Thymus (tissue), 11 donors: ENCODE results near the gene PHLDA1. TPM values are rescaled to one million over a fixed set of nuclear protein-coding genes. Genes with fewer than 3 reads are reported as not detected.

Experiments used
- DNase-seq, 9 donors: peaks; one replicate each; pipeline ENCODE4 v3.0.0-alpha.2; 2013; ENCODE audit warnings: low spot score in 9 of 9, low read depth in 6 of 9, missing footprints in 1 of 9
- H3K27ac ChIP-seq, 2 donors: one replicate each; pipeline ENCODE4 v1.5.1; 2013; ENCODE audit warnings: control low read depth in 1 of 2, low read depth in 1 of 2, low read length in 1 of 2, mild to moderate bottlenecking in 1 of 2, moderate library complexity in 1 of 2
- H3K27me3 ChIP-seq, 2 donors: one replicate each; pipeline ENCODE4 v1.5.1; 2013; ENCODE audit warnings: low read length in 1 of 2; ENCODE audit not compliant: control insufficient read depth in 2 of 2, insufficient read depth in 1 of 2
- H3K36me3 ChIP-seq, 2 donors: one replicate each; pipeline ENCODE4 v1.5.1; 2013; ENCODE audit warnings: low read length in 1 of 2, mild to moderate bottlenecking in 1 of 2, moderate library complexity in 1 of 2; ENCODE audit not compliant: control insufficient read depth in 2 of 2, insufficient read depth in 2 of 2
- H3K4me1 ChIP-seq, 2 donors: one replicate each; pipeline ENCODE4 v1.5.1; 2013; ENCODE audit warnings: low read length in 2 of 2; ENCODE audit not compliant: control insufficient read depth in 2 of 2, insufficient read depth in 2 of 2
- H3K4me3 ChIP-seq, 2 donors: one replicate each; pipeline ENCODE4 v1.5.1; 2013; ENCODE audit warnings: low read length in 2 of 2, control low read depth in 1 of 2, mild to moderate bottlenecking in 1 of 2
- H3K9me3 ChIP-seq, 2 donors: one replicate each; pipeline ENCODE4 v1.5.1; 2013; ENCODE audit warnings: low read length in 1 of 2, mild to moderate bottlenecking in 1 of 2; ENCODE audit not compliant: control insufficient read depth in 2 of 2, insufficient read depth in 1 of 2
- WGBS: extraction: QIAGEN DNeasy Blood & Tissue Kit; methylation state at CpG from one replicate; pipeline ENCODE4 v1.1.7; 2013; 5-methylcytosine and 5-hydroxymethylcytosine counted together
- polyA plus RNA-seq: library from polyadenylated mRNA; stranded (reverse); fragments of 200-250 nt; gene quantifications from one replicate; pipeline ENCODE4 v1.2.3, GENCODE V29; 2013
- total RNA-seq: library from RNA; stranded (reverse); fragments of 120-200 nt; gene quantifications from one replicate; pipeline ENCODE4 v1.2.4, GENCODE V29; 2013
- donor health status: healthy.

Gene PHLDA1
- total and polyA plus RNA-seq, 2 donors: 7.1 to 8.3 TPM

DNA sequence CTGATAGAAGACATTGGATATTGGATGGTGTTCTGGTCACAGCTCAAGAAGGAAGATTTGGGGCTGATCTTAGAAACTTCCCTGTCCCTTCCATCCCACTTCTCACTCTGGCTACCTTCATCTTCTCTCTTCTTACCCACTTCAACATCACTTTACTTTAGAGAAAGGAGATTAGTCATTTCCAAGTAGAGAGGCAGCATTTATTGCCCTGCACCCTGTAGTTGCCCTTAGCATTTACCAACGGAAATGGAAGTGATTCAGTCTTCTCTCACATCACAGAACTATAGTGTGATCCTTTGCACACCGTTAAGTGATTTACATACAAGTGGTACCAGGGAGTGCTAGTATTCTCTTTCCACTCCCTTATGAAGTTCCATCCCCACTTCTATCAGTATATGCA, 52.4 kb downstream of the PHLDA1 start:
- no peaks in the 10 kb centered on the region for H3K27me3 ChIP-seq
- H3K9me3 ChIP-seq: no peaks in the 10 kb centered on the region
- DNase-seq: no peak
- no peak overlapping the region for H3K27ac ChIP-seq
- 92% methylated on average over 2 of the region's 2 CpGs for WGBS
- H3K4me1 ChIP-seq: peaks cover 0 to 7% of the 10 kb centered on the region in 2 donors
- no peak overlapping the region for H3K4me3 ChIP-seq
- H3K36me3 ChIP-seq: no peaks in the 10 kb centered on the region

DNA sequence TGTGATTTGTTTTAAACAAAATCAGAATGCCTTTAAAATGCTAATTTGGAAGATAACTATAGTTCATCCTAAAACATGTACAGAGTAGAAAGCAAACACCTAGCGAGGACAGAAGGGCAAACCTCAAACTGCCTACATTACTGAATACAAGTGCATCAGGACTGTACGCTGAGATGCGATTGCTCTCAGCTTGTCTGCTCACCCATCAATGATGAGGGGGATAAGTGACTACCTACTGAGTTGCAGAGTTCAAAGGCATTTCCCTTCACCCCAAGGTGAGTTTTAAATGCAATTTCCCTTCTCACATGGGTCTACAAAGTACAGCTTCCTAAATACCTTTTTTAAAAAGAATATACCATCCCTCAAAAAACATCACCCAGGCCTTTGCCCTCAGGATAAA, 52.9 kb downstream of the PHLDA1 start:
- H3K36me3 ChIP-seq: no peaks in the 10 kb centered on the region
- no peaks in the 10 kb centered on the region for H3K27me3 ChIP-seq
- H3K27ac ChIP-seq: peak overlapping the region in 1 of 2 donors; percentile 48
- no peak overlapping the region for H3K4me3 ChIP-seq
- no peaks in the 10 kb centered on the region for H3K9me3 ChIP-seq
- DNase-seq: no peak
- H3K4me1 ChIP-seq: peaks cover 0 to 7% of the 10 kb centered on the region in 2 donors
- 89% methylated on average over 3 of the region's 3 CpGs for WGBS

DNA sequence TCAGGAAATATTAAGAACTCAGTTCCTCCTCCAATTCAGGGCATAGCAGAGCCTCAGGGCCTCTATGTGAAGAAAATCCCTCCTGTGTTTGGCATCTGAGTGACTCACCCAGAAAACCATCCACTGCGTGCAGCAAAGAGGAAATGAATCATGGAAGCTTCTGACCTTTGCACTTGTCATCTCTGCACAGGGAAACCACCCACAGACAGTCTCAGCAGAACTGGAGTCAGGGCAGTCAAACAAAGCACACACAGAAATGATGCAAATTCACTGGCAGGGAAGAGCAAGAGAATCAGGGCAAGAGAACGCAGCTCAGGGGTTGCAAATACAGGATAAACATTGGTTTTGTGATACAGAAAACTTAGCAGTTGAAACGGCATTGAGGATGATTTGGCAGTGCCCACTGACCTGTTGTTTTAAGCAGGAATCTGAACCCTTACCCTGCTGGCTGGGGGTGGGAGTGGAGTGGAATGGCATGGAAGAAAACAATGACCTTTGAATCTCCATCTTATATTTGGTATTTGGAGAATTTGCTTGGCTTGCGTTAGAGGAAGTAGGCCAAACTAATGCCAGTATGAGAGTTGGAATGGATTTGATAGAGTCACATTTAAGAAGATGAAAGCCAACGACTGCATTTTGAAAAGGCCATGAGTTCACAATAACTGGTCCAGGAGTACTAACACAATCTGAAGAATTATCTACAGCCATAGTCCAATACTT, 53.5 kb downstream of the PHLDA1 start:
- Histone ChIP-seq H3K9me3 (no peaks in the 10 kb centered on the region), H3K27me3 (no peaks in the 10 kb centered on the region), H3K4me3 (no peak overlapping the region), H3K27ac (peak overlapping the region; percentile 26 to 48), H3K36me3 (no peaks in the 10 kb centered on the region), H3K4me1 (peaks cover 0 to 7% of the 10 kb centered on the region in 2 donors)
- peak in 8 of 9 donors; percentile 23 to 77 (median 43) for DNase-seq
- 77% methylated on average over 5 of the region's 5 CpGs for WGBS

DNA sequence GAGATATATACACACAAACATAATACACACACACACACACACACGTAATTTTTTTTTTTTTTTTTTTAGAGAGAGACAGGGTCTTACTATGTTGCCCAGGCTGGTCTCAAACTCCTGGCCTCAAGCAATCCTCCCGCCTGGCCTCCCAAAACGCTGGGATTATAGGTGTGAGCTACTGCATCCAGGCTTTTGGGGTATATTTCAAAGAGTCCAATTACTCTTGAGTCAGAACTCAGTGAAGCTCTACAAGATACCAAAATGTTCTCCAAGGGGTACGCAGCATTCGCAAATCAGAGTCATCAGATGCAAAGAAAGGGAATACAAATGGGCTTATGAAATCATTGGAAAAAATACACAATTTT, 54.0 kb downstream of the PHLDA1 start:
- Histone ChIP-seq H3K9me3 (no peaks in the 10 kb centered on the region), H3K27ac (peak overlapping the region in 1 of 2 donors; percentile 28), H3K27me3 (no peaks in the 10 kb centered on the region), H3K4me3 (no peak overlapping the region), H3K4me1 (peaks cover 0 to 7% of the 10 kb centered on the region in 2 donors), H3K36me3 (no peaks in the 10 kb centered on the region)
- WGBS: 85% methylated on average over 5 of the region's 5 CpGs
- DNase-seq: no peak

DNA sequence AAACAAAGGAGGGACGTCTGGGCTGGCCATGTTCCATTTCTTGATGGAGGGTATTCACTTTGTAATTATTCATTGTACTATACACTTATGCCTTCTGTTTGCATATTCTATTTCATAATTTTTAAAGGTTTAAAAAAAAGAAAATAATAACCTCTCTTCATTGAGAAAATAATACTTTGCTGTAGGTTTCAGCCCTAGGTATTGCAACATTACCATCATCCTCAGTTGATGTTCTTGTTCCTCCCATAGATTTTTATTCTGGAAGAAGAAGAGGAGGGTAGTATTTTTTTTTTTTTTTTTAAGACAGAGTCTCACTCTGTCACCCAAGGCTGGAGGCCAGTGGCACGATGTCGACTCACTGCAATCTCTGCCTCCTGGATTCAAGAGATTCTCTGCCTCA, 54.7 kb downstream of the PHLDA1 start:
- Histone ChIP-seq H3K9me3 (no peaks in the 10 kb centered on the region), H3K27me3 (no peaks in the 10 kb centered on the region), H3K4me3 (no peak overlapping the region), H3K27ac (no peak overlapping the region), H3K36me3 (no peaks in the 10 kb centered on the region), H3K4me1 (peaks cover 0 to 7% of the 10 kb centered on the region in 2 donors)
- WGBS: 97% methylated on average over 3 of the region's 3 CpGs
- DNase-seq: no peak

DNA sequence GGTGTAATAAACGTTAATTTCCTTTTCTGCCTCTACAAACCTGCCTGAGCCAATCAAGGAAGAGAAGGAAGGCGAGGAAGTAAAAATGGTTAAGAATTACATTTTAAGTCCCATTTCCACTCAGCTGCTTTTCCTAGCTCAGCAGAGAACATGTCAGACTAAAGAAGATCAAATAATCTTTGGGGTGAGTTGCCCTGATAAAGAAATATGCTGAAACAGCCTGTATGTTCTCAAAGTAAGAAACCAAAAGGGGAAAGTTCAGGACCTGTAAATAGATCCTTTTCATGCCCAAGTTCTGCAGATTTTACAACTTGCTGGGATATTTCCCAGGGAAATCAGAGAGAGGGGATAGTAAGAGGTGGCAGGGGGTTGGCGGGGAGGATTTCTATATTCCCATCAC, 55.5 kb downstream of the PHLDA1 start:
- H3K27me3 ChIP-seq: no peaks in the 10 kb centered on the region
- H3K36me3 ChIP-seq: no peaks in the 10 kb centered on the region
- 94% methylated on average over 3 of the region's 3 CpGs for WGBS
- no peaks in the 10 kb centered on the region for H3K9me3 ChIP-seq
- no peak for DNase-seq
- H3K27ac ChIP-seq: no peak overlapping the region
- peaks cover 0 to 7% of the 10 kb centered on the region in 2 donors for H3K4me1 ChIP-seq
- no peak overlapping the region for H3K4me3 ChIP-seq

DNA sequence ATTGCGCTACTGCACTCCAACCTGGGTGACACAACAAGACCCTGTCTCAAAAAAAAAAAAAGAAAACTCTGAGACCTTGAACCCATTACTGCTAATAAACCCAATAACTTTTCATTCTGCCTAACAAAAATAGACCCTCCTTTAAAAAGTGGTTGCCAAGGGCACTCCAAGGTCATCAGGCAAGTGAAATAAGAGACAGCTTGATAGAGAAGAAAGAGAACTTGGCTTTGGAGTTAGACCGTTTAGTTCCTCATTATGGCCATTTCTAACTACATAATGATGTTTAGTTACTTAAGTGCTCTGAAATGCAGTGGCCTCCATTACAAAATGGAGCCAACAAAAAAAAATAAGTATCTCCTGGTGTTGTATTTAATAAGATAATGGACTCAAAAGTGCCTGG, 55.9 kb downstream of the PHLDA1 start:
- WGBS: 98% methylated on average over 2 of the region's 2 CpGs
- DNase-seq: no peak
- Histone ChIP-seq H3K27ac (no peak overlapping the region), H3K36me3 (no peaks in the 10 kb centered on the region), H3K4me1 (peaks cover 0 to 7% of the 10 kb centered on the region in 2 donors), H3K27me3 (no peaks in the 10 kb centered on the region), H3K9me3 (no peaks in the 10 kb centered on the region), H3K4me3 (no peak overlapping the region)

Other genes starting within 250 kb of the PHLDA1 start
- gene NAP1L1, start 52.9 kb upstream of the PHLDA1 start, total RNA-seq: 284 TPM
- 548 TPM for gene NAP1L1, start 52.9 kb upstream of the PHLDA1 start, polyA plus RNA-seq